Sigmoid colon (tissue), 7 donors: Measurements from ENCODE around the gene RBM5. TPM values are rescaled to one million over a fixed set of nuclear protein-coding genes. Genes with fewer than 3 reads are reported as not detected.

Experiments used
- DNase-seq: peaks from one replicate; pipeline ENCODE4 v3.0.0-alpha.2; 2019
- H3K27ac ChIP-seq, 4 donors: fragments of 200-600 bp; sonication (generic); one replicate each; pipeline ENCODE4 v1.5.1; 2016 to 2019; ENCODE audit warnings: mild to moderate bottlenecking in 1 of 4
- H3K27me3 ChIP-seq, 3 donors: fragments of 200-600 bp; sonication (generic); one replicate each; pipeline ENCODE4 v1.5.1; 2019; ENCODE audit warnings: mild to moderate bottlenecking in 1 of 3
- H3K36me3 ChIP-seq, 4 donors: fragments of 200-600 bp; sonication (generic); one replicate each; pipeline ENCODE4 v1.5.1; 2016 to 2019
- H3K4me1 ChIP-seq, 4 donors: fragments of 200-600 bp; sonication (generic); one replicate each; pipeline ENCODE4 v1.5.1; 2017 to 2019
- H3K4me3 ChIP-seq, 4 donors: fragments of 200-600 bp; sonication (generic); one replicate each; pipeline ENCODE4 v1.5.1; 2017 to 2019; ENCODE audit warnings: mild to moderate bottlenecking in 2 of 4, moderate library complexity in 1 of 4
- H3K9me3 ChIP-seq, 4 donors: fragments of 200-600 bp in 3 of 4; sonication (generic) in 3 of 4; one replicate each; pipeline versions ENCODE4 v1.5.1 to v1.6.1; 2013 to 2019
- CTCF ChIP-seq, 4 experiments: fragments of 450-650 bp in 3 of 4; fragments of 200-600 bp in 1 of 4; IDR thresholded peaks; one replicate each; pipeline ENCODE4 v1.5.1; 2016 to 2019; ENCODE audit warnings: antibody characterized with exemption in 4 of 4, mild to moderate bottlenecking in 3 of 4, moderate library complexity in 2 of 4
- EP300 ChIP-seq, 4 donors: sonication (generic); formaldehyde crosslinking; IDR thresholded peaks; one replicate each; pipeline ENCODE4 v1.6.1; 2017; ENCODE audit warnings: antibody characterized with exemption in 4 of 4
- POLR2A ChIP-seq, 2 donors: fragments of 450-650 bp; IDR thresholded peaks; one replicate each; pipeline ENCODE4 v1.6.1; 2016; ENCODE audit warnings: antibody characterized with exemption in 2 of 2, mild to moderate bottlenecking in 2 of 2, moderate library complexity in 2 of 2
- POLR2AphosphoS5 ChIP-seq, 4 donors: sonication (generic); formaldehyde crosslinking; IDR thresholded peaks; one replicate each; pipeline ENCODE4 v1.6.1; 2017; ENCODE audit warnings: antibody characterized with exemption in 4 of 4
- WGBS, 2 donors: extraction: QIAGEN DNeasy Blood & Tissue Kit; methylation state at CpG; one replicate each; pipeline ENCODE4 v1.1.7; 2013; 5-methylcytosine and 5-hydroxymethylcytosine counted together
- intact Hi-C: fragments of 100-400 bp; cut with DNase I; formaldehyde crosslinking; loops from one replicate; pipeline ENCODE4 v1.15.1; 2023
- polyA plus RNA-seq, 3 donors: library from polyadenylated mRNA; stranded (reverse); fragments of 200-250 nt; gene quantifications; one replicate each; pipeline ENCODE4 v1.2.3, GENCODE V29; 2013
- total RNA-seq, 4 donors: library from RNA; depleted of rRNA; stranded (reverse); fragments of >200 nt; gene quantifications; one replicate each; pipeline ENCODE4 v1.1.0, GENCODE V29; 2016
- donor health status: healthy with polysubstance abuse.
- donor health status: Bipolar disorder and iron deficiency.
- donor health status: healthy.

RBM5 gene
- total and polyA plus RNA-seq, 7 donors = 19.4 to 294 (median 149) TPM

GRCh38 chr3:50133283-50133615, 44.5 kb downstream of the RBM5 start:
- no peak for DNase-seq
- H3K36me3 ChIP-seq = no peaks in the 10 kb centered on the region
- TF ChIP-seq POLR2AphosphoS5 (IDR thresholded peaks at IDR 0.05) (no peak), CTCF (IDR thresholded peaks at IDR 0.05) (no peak), POLR2A (IDR thresholded peaks at IDR 0.05) (no peak), EP300 (IDR thresholded peaks at IDR 0.05) (no peak)
- H3K9me3 ChIP-seq = no peaks in the 10 kb centered on the region
- no peak overlapping the region for H3K27ac ChIP-seq
- no peaks in the 10 kb centered on the region for H3K4me1 ChIP-seq
- no peaks in the 10 kb centered on the region for H3K27me3 ChIP-seq
- WGBS, 2 donors = 72 to 84% methylated on average over 4 of the region's 4 CpGs
- intact Hi-C loops = no loop called here
- H3K4me3 ChIP-seq = no peak overlapping the region

DNA sequence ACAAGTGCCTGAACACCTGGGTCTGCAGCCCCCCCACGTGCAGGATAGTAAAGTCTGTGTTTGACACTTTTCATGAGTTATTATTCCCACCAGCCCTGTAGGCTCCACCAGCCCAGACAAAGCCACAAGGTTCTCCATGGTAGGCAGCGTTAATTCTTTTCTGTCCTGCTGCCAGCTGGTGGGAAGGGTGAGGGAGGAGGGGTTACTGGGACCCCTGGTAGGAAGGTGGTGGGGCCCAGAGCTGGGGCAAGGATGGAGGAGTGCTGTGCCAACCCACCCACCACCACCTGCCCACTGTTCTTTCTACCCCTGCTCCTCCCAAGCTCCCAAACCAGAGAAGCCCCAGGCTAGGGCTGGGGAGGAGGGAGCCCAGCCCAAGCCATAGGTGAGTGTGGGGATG, 45.6 kb downstream of the RBM5 start:
- intact Hi-C loops = no loop called here
- Histone ChIP-seq H3K36me3 (no peaks in the 10 kb centered on the region), H3K9me3 (no peaks in the 10 kb centered on the region), H3K4me1 (no peaks in the 10 kb centered on the region), H3K27ac (no peak overlapping the region), H3K4me3 (no peak overlapping the region), H3K27me3 (no peaks in the 10 kb centered on the region)
- TF ChIP-seq POLR2A (IDR thresholded peaks at IDR 0.05) = no peak
- no peak for TF ChIP-seq CTCF (IDR thresholded peaks at IDR 0.05)
- TF ChIP-seq EP300 (IDR thresholded peaks at IDR 0.05) = no peak
- TF ChIP-seq POLR2AphosphoS5 (IDR thresholded peaks at IDR 0.05) = no peak
- DNase-seq = no peak
- WGBS, 2 donors = 43 to 60% methylated on average over 2 of the region's 2 CpGs

DNA sequence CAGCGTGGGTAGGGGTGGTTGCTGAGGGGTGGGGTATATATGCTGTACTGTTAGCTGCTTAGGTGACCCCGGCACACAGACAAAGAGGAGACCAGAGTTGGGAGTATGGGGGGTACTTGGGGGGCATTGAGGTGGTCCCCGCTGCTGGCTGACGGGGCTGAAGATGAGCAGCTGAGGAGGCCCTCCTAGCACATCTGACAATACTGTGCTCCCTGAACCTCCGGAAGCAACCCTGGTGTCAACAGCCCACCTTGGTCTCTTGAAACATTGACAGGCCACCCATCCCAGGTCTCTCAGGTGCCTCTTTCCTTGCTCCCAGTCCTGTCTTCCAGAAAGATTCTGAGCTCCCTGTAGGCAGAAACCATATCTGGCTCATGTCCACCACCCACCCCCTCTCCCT, 47.2 kb downstream of the RBM5 start:
- Histone ChIP-seq H3K4me3 (no peak overlapping the region), H3K27ac (no peak overlapping the region), H3K4me1 (no peaks in the 10 kb centered on the region), H3K36me3 (no peaks in the 10 kb centered on the region), H3K27me3 (no peaks in the 10 kb centered on the region), H3K9me3 (no peaks in the 10 kb centered on the region)
- intact Hi-C loops = loop anchor here (5.0 kb wide), 1 partner anchor 41 kb away; no protein-coding TSS in a partner anchor
- WGBS, 2 donors = 84 to 95% methylated on average over 5 of the region's 5 CpGs
- no peak for DNase-seq
- TF ChIP-seq CTCF (IDR thresholded peaks at IDR 0.05) (no peak), EP300 (IDR thresholded peaks at IDR 0.05) (no peak), POLR2A (IDR thresholded peaks at IDR 0.05) (no peak), POLR2AphosphoS5 (IDR thresholded peaks at IDR 0.05) (no peak)

GRCh38 chr3:50136714-50137405, 48.1 kb downstream of the RBM5 start:
- H3K4me1 ChIP-seq = no peaks in the 10 kb centered on the region
- H3K9me3 ChIP-seq = no peaks in the 10 kb centered on the region
- no peaks in the 10 kb centered on the region for H3K36me3 ChIP-seq
- DNase-seq = no peak
- H3K27ac ChIP-seq = no peak overlapping the region
- intact Hi-C loops = loop anchor here (5.0 kb wide), 1 partner anchor 40 kb away; no protein-coding TSS in a partner anchor
- H3K4me3 ChIP-seq = no peak overlapping the region
- 79 to 80% methylated on average over 6 of the region's 6 CpGs for WGBS, 2 donors
- TF ChIP-seq CTCF (IDR thresholded peaks at IDR 0.05) (no peak), EP300 (IDR thresholded peaks at IDR 0.05) (no peak), POLR2AphosphoS5 (IDR thresholded peaks at IDR 0.05) (no peak), POLR2A (IDR thresholded peaks at IDR 0.05) (no peak)
- no peaks in the 10 kb centered on the region for H3K27me3 ChIP-seq

- WGBS, 2 donors = 86 to 90% methylated on average over 6 of the region's 6 CpGs
- Histone ChIP-seq H3K9me3 (no peaks in the 10 kb centered on the region), H3K4me1 (no peaks in the 10 kb centered on the region), H3K4me3 (no peak overlapping the region), H3K27me3 (no peaks in the 10 kb centered on the region), H3K36me3 (no peaks in the 10 kb centered on the region), H3K27ac (no peak overlapping the region)
- intact Hi-C loops = loop anchor here (5.0 kb wide), 1 partner anchor 40 kb away; no protein-coding TSS in a partner anchor
- no peak for DNase-seq
- no peak for TF ChIP-seq EP300 (IDR thresholded peaks at IDR 0.05)
- TF ChIP-seq CTCF (IDR thresholded peaks at IDR 0.05) = no peak
- TF ChIP-seq POLR2A (IDR thresholded peaks at IDR 0.05) = no peak
- no peak for TF ChIP-seq POLR2AphosphoS5 (IDR thresholded peaks at IDR 0.05)
These were observed 48.8 kb downstream of the RBM5 start for GRCh38 chr3:50137531-50137930.
